GM13977 (cell line): ENCODE results near the gene FAM20C.

ENCODE experiments used
- DNase-seq: peaks from one replicate; pipeline ENCODE4 v3.0.0; 2012; ENCODE audit warnings: low spot score
- in situ Hi-C: fragments of 300-500 bp; cut with MboI; formaldehyde crosslinking; loops from one replicate; pipeline ENCODE4 v1.12.0; 2022; ENCODE audit warnings: low sequenced_read_pairs, low pct_unique_long_range_greater_than_20kb, mixed read lengths, inconsistent platforms; ENCODE audit not compliant: unreplicated experiment
- TF ChIP-seq, protein P1 (sequence below): IDR thresholded peaks from 2 replicates; pipeline ENCODE4 v1.5.1; 2012; ENCODE audit warnings: mild to moderate bottlenecking, control low read depth; ENCODE audit not compliant: insufficient read depth; ENCODE audit errors: extremely low read depth, missing control alignments

The FAM20C gene

DNA sequence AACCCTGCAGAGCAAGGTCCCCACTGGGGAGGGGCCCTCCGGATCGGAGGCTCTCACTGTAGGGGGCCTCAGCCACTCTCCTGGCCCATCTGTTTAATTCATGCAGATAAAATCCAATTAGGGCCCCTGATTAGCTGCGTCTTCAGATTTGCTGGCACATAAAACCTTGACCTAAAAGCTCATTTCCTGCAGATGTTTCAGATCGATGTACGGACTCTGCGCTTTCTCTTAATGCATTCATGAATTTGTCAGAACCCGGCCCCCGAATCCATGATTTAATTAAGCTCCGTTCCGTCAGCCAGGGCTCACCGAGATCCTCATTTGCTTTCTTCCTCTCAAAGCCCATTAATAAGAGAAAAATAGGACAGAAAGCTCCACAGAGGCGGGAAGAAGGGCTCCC, 57.6 kb downstream of the FAM20C start:
- DNase-seq, result no peak
- in situ Hi-C loops, result no loop called here
- TF ChIP-seq, protein P1, sequence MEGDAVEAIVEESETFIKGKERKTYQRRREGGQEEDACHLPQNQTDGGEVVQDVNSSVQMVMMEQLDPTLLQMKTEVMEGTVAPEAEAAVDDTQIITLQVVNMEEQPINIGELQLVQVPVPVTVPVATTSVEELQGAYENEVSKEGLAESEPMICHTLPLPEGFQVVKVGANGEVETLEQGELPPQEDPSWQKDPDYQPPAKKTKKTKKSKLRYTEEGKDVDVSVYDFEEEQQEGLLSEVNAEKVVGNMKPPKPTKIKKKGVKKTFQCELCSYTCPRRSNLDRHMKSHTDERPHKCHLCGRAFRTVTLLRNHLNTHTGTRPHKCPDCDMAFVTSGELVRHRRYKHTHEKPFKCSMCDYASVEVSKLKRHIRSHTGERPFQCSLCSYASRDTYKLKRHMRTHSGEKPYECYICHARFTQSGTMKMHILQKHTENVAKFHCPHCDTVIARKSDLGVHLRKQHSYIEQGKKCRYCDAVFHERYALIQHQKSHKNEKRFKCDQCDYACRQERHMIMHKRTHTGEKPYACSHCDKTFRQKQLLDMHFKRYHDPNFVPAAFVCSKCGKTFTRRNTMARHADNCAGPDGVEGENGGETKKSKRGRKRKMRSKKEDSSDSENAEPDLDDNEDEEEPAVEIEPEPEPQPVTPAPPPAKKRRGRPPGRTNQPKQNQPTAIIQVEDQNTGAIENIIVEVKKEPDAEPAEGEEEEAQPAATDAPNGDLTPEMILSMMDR, result no peak

DNA sequence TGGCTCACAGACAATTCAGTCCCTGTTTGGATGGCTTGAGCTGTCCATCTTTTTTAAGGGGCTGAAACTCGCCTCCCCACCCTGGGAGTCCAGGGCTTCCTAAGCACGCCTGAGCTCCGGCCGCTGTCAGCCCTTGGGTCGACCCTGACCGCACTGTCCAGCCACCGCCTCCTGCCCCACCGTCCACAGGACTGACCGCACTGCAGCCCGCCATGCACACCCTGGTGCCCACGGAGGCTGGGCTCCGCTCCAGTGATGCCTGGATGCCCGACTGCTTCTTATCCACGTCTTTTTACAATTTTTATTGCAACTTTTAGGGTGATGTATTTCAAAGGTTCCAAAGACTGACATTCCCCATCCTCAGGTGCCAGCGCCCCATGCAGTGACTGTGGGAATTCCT, 58.2 kb downstream of the FAM20C start:
- in situ Hi-C loops, result no loop called here
- DNase-seq, result no peak
- TF ChIP-seq, protein P1, result no peak

DNA sequence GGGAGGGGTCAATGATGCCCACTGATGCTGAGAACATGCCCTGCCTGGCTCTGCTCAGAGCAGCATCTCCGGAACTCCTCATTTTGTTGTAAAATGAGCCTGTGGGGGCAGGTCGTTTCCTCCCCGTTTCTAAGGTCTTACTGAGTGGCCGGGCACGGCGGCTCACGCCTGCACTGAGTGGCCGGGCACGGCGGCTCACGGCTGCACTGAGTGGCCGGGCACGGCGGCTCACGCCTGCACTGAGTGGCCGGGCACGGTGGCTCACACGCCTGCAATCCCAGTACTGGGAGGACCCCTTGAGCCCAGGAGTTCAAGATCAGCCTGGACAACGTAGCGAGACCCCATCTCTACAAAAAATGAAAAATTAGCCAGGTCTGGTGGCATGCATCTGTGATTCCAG, 58.6 kb downstream of the FAM20C start:
- in situ Hi-C loops, result no loop called here
- TF ChIP-seq, protein P1, result no peak
- no peak for DNase-seq

DNA sequence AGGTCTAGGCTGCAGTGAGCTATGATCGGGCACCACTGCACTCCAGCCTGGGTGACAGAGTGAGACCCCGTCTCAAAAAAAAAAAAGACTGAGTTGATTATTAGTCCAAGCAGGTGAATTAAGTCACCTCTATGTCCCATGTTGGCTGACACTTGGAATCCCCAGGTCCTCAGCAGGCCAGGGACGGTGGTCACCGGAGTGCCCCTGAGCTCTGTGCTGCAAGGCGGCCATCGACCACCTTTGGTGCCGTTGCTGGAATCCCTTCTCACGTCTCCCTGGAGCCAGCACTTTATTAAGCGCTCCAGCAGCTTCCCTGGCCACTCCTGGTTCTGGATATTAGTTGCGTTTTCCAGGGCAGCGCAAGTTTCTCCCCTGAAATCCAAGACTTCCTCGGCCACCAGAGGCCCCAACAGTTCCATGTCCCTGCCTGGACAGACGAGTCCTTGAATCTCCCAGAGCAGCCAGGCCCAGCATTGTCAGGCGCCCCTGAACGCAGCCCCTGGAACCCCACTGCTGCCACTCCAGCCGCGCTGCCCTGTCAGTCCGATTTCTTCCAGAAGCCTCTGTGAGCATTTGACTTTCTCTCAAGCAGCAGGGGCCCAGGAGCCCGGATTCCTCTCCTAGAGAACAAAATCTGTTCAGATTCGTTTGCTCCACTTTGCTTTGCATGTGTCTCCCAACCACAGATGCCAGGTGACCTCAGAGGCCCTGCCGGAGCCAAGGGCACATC, 59.2 kb downstream of the FAM20C start:
- TF ChIP-seq, protein P1, result no peak
- in situ Hi-C loops, result no loop called here
- no peak for DNase-seq

DNA sequence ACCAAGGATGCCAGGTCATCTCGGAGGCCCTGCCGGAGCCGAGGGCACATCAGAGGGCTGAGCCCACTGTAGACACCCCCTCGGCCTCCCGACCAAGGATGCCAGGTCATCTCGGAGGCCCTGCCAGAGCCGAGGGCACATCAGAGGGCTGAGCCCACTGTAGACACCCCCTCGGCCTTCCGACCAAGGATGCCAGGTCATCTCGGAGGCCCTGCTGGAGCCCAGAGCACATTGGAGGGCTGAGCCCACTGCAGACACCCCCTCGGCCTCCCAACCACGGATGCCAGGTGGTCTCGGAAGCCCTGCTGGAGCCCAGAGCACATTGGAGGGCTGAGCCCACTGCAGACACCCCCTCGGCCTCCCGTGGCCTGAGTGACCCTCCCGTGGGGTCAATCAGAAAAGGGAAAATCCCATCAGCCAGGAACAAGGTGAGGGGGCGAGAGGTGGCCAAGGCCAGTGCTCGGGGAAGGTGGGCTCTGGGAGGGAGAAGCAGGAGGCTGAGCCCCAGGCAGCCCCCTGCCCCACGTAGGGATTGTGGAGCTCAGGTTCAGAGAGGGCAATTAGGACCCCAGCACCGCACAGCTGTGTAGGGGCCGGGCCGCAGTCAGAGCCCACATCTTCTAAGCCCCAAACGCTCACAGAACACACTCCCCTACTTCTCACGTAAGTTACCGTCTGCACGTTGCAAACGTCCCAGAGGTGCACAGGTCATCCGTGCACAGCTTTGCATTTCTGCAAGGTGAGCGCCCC, 60.0 kb downstream of the FAM20C start:
- DNase-seq, result no peak
- TF ChIP-seq, protein P1, result no peak

DNA sequence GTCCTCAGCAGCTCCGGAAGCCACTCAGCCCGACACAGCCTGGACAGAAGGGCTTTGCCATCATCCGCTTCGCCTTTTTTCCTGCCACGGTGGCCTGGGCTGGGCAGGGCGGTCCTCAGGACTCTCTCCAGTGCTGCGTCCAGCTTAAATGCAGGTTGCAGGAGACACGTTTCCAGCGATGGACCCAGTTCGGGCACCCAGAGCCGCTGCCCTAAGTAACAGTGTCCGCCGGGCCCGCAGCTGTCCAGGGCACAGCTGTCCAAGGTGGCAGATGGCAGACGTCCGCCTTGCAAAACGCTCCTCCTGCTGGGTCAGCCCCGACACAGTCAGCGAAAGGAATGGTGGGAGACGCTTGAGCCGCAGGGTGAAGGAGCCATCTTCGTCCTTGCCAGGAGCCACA, 60.6 kb downstream of the FAM20C start:
- in situ Hi-C loops, result no loop called here
- no peak for DNase-seq
- TF ChIP-seq, protein P1, result no peak

More for the DNA sequence above, 60.0 kb downstream of the FAM20C start:
- in situ Hi-C loops, result no loop called here
